IMR-90 (cell line): ENCODE data around the gene CAST. TPM values are rescaled to one million over a fixed set of nuclear protein-coding genes. Genes with fewer than 3 reads are reported as not detected.

ENCODE experiments used
- ATAC-seq: fragments of 200-7000 bp; cut with Tn5 transposase; 2 replicates; pipeline ENCODE4 v1.9.1; 2020; ENCODE audit warnings: low read depth, mild to moderate bottlenecking, moderate library complexity
- BruUV-seq: library from RNA; stranded (reverse); fragments of 400-500 nt; replicated peaks from 2 replicates; lab custom pipeline; 2021; lab: Mats Ljungman, UMichigan
- CTCF ChIA-PET: fragments of 300-600 bp; formaldehyde crosslinking; extraction: SDS; loops from one replicate; lab custom pipeline; 2021; ENCODE audit warnings: antibody characterized with exemption; lab: Yijun Ruan, JAX
- POLR2A ChIA-PET: fragments of 300-600 bp; sonication (Branson Sonifier 250); formaldehyde crosslinking; loops from one replicate; lab custom pipeline; 2022; ENCODE audit warnings: antibody characterized with exemption; ENCODE audit not compliant: unreplicated experiment; lab: Charles Lee
- DNase-seq: peaks from one replicate; pipeline ENCODE4 v3.0.0; 2013
- H2AFZ ChIP-seq: replicated peaks from 2 replicates; pipeline ENCODE3; 2013; ENCODE audit warnings: low read length, mild to moderate bottlenecking; ENCODE audit not compliant: poor library complexity
- H2AK5ac ChIP-seq: 2 replicates; pipeline ENCODE4 v1.6.1; 2013; ENCODE audit warnings: low read depth, low read length, inconsistent platforms
- H2AK9ac ChIP-seq: replicated peaks from 2 replicates; pipeline ENCODE3; 2013; ENCODE audit warnings: mild to moderate bottlenecking, low read depth, low read length, moderate library complexity; ENCODE audit not compliant: poor library complexity
- H2BK120ac ChIP-seq: 2 replicates; pipeline ENCODE4 v1.6.1; 2013; ENCODE audit warnings: low read depth, low read length, inconsistent platforms
- H2BK15ac ChIP-seq: 3 replicates; pipeline ENCODE4 v1.6.1; 2013; ENCODE audit warnings: low read depth, low read length, inconsistent platforms
- H2BK20ac ChIP-seq: 2 replicates; pipeline ENCODE4 v1.6.1; 2013; ENCODE audit warnings: low read depth, mild to moderate bottlenecking, inconsistent platforms, low read length, moderate library complexity
- H2BK5ac ChIP-seq: 2 replicates; pipeline ENCODE4 v1.6.1; 2013; ENCODE audit warnings: mild to moderate bottlenecking, low read depth, low read length, inconsistent platforms; ENCODE audit not compliant: poor library complexity, severe bottlenecking
- H3K14ac ChIP-seq: replicated peaks from 2 replicates; pipeline ENCODE4 v1.6.1; 2013; ENCODE audit warnings: low read depth, low read length, inconsistent platforms
- H3K18ac ChIP-seq: 2 replicates; pipeline ENCODE4 v1.6.1; 2013; ENCODE audit warnings: low read depth, low read length, control low read depth
- H3K23ac ChIP-seq: 2 replicates; pipeline ENCODE4 v1.6.1; 2013; ENCODE audit warnings: low read depth, low read length, inconsistent platforms
- H3K27ac ChIP-seq: 2 replicates; pipeline ENCODE4 v1.5.1; 2013; ENCODE audit warnings: mild to moderate bottlenecking, control low read depth, low read length; ENCODE audit not compliant: insufficient read depth
- H3K27me3 ChIP-seq: 2 replicates; pipeline ENCODE4 v1.6.1; 2013; ENCODE audit warnings: low read length; ENCODE audit not compliant: control insufficient read depth, insufficient read depth
- H3K36me3 ChIP-seq: 2 replicates; pipeline ENCODE4 v1.6.1; 2013; ENCODE audit warnings: low read length, mixed read lengths; ENCODE audit not compliant: control insufficient read depth, insufficient read depth
- H3K4ac ChIP-seq: 2 replicates; pipeline ENCODE4 v1.6.1; 2013; ENCODE audit warnings: low read depth, low read length, inconsistent platforms
- H3K4me1 ChIP-seq: 2 replicates; pipeline ENCODE4 v1.6.1; 2013; ENCODE audit warnings: low read length, mixed read lengths; ENCODE audit not compliant: control insufficient read depth, insufficient read depth
- H3K4me2 ChIP-seq: 2 replicates; pipeline ENCODE4 v1.6.1; 2013; ENCODE audit warnings: low read depth, mild to moderate bottlenecking, control low read depth, low read length, moderate library complexity
- H3K4me3 ChIP-seq: 2 replicates; pipeline ENCODE4 v1.5.1; 2013; ENCODE audit warnings: low read depth, mild to moderate bottlenecking, control low read depth, low read length, moderate library complexity; ENCODE audit not compliant: insufficient read depth
- H3K56ac ChIP-seq: 2 replicates; pipeline ENCODE4 v1.6.1; 2013; ENCODE audit warnings: low read length, inconsistent platforms; ENCODE audit not compliant: insufficient read depth; ENCODE audit errors: extremely low read depth
- H3K79me1 ChIP-seq, 2 experiments: 2 replicates each; pipeline ENCODE4 v1.6.1; 2013; ENCODE audit warnings: low read length in 2 of 2, inconsistent platforms in 1 of 2, low read depth in 1 of 2
- H3K9ac ChIP-seq: 2 replicates; pipeline ENCODE4 v1.6.1; 2013; ENCODE audit warnings: low read depth, low read length, control low read depth
- H3K9me1 ChIP-seq: 2 replicates; pipeline ENCODE4 v1.6.1; 2013; ENCODE audit warnings: low read length, inconsistent platforms; ENCODE audit not compliant: insufficient read depth
- H3K9me3 ChIP-seq: 2 replicates; pipeline ENCODE4 v1.6.1; 2013; ENCODE audit warnings: low read length; ENCODE audit not compliant: control insufficient read depth, insufficient read depth
- H4K20me1 ChIP-seq: 2 replicates; pipeline ENCODE4 v1.6.1; 2013; ENCODE audit warnings: low read length, inconsistent platforms; ENCODE audit not compliant: insufficient read depth
- H4K5ac ChIP-seq: 2 replicates; pipeline ENCODE4 v1.6.1; 2013; ENCODE audit warnings: mild to moderate bottlenecking, low read depth, low read length, control low read depth
- H4K8ac ChIP-seq, 2 experiments: 2 replicates each; pipeline ENCODE4 v1.6.1; 2013; ENCODE audit warnings: low read depth in 2 of 2, low read length in 2 of 2, control low read depth in 1 of 2, inconsistent platforms in 1 of 2
- H4K91ac ChIP-seq: 2 replicates; pipeline ENCODE4 v1.6.1; 2013; ENCODE audit warnings: low read depth, low read length, inconsistent platforms; ENCODE audit not compliant: insufficient read depth
- FOS ChIP-seq: fragments of 150-350 bp; IDR thresholded peaks from 2 replicates; pipeline ENCODE4 v1.6.1; 2016; ENCODE audit warnings: low read depth, low read length
- MAFK ChIP-seq: IDR thresholded peaks from 2 replicates; pipeline ENCODE4 v1.6.1; 2012; ENCODE audit warnings: low read depth, low read length, improper control_type of control experiment
- RCOR1 ChIP-seq: IDR thresholded peaks from 2 replicates; pipeline ENCODE4 v1.6.1; 2012; ENCODE audit warnings: mild to moderate bottlenecking, low read length, improper control_type of control experiment; ENCODE audit not compliant: insufficient replicate concordance
- WGBS, 2 experiments: methylation state at CpG; one replicate each; pipeline versions ENCODE4 v1.1.5 to v1.1.7; 2013; ENCODE audit warnings: missing lambda C conversion rate in 2 of 2; ENCODE audit not compliant: insufficient read length in 1 of 2; ENCODE audit errors: extremely low coverage in 2 of 2; 5-methylcytosine and 5-hydroxymethylcytosine counted together
- dilution Hi-C: fragments of 300-500 bp; cut with HindIII; formaldehyde crosslinking; loops from one replicate; pipeline ENCODE4 v1.14.3; 2018; ENCODE audit warnings: low sequenced_read_pairs; ENCODE audit not compliant: unreplicated experiment
- in situ Hi-C: fragments of 300-500 bp; cut with MboI; formaldehyde crosslinking; loops from 3 replicates; pipeline ENCODE4 v1.14.3; 2019; ENCODE audit warnings: low sequenced_read_pairs, inconsistent platforms, mixed read lengths
- intact Hi-C: fragments of 100-400 bp; cut with micrococcal nuclease; formaldehyde crosslinking; loops from 2 replicates; pipeline ENCODE4 v1.10.0; 2022
- polyA plus RNA-seq, 3 experiments: library from polyadenylated mRNA; depleted of rRNA; stranded (reverse); fragments of >200 nt; gene quantifications; 2 replicates each; pipeline ENCODE4 v1.2.3, GENCODE V29; 2012; ENCODE audit warnings: low replicate concordance in 1 of 3
- total RNA-seq: library from RNA; depleted of rRNA; stranded (reverse); fragments of >200 nt; gene quantifications from 2 replicates; pipeline ENCODE4 v1.2.3, GENCODE V29; 2012
- TF ChIP-seq, protein P1 (sequence below): conservative IDR thresholded peaks from 2 replicates; pipeline ENCODE4 v1.5.1; 2012; ENCODE audit warnings: mild to moderate bottlenecking, low read depth, low read length, improper control_type of control experiment

Gene CAST
- total and polyA plus RNA-seq, 2 of the 4 experiments (the other 2 are of a cell fraction): 91.3 to 128 TPM

DNA sequence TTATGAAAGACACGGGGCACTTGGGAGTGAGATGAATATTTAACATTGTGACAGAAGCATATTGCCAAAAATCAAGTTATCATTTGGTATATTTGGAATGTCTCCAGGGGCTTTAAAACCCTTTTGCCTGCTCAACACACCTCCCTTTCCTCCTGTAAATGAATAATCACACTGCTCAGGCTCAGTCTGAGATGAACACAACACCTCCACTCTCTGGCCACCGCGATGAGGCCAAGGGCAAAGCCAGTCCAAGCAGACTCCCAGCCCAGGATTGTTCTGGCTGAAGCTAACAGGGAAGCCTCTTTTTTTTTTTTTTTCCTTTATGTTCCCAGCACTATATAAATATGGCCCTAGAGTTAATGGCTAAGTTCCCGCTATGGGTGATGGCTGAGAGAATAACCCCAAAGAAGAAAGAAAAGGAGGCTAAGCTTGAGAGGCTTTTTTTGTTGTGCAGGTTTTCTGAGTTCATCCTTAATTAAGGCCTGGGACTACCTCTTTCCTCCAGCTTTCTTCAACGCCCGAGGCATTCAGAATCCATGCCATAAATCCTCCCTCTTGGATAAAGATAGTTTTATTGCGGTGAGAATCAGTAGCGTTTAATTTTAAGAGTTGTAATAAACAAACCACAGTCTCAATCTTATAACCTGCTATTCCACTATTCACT lies 156.1 kb downstream of the CAST start:
- in situ Hi-C loops: no loop called here
- no peak overlapping the region for H3K4me2 ChIP-seq
- no peak overlapping the region for H2BK20ac ChIP-seq
- no peak overlapping the region for H2BK120ac ChIP-seq
- no peak overlapping the region for H3K18ac ChIP-seq
- no TSS peak for BruUV-seq
- no peak overlapping the region for H3K9ac ChIP-seq
- H2BK15ac ChIP-seq: no peak overlapping the region
- dilution Hi-C loops: no loop called here
- no peak overlapping the region for H3K14ac ChIP-seq
- H3K9me1 ChIP-seq: peaks cover 6% of the 10 kb centered on the region; the same call in 1 of the 2 replicates
- no peak overlapping the region for H3K4me3 ChIP-seq
- no peaks in the 10 kb centered on the region for H3K36me3 ChIP-seq
- no peaks in the 10 kb centered on the region for H3K79me1 ChIP-seq
- ATAC-seq (no peak), DNase-seq (no peak)
- POLR2A ChIA-PET: no interaction called here
- no peak overlapping the region for H2AK9ac ChIP-seq
- H3K9me3 ChIP-seq: no peaks in the 10 kb centered on the region
- no peak overlapping the region for H2BK5ac ChIP-seq
- no peaks in the 10 kb centered on the region for H4K20me1 ChIP-seq
- no peak overlapping the region for H4K8ac ChIP-seq
- intact Hi-C loops: no loop called here
- H3K4me1 ChIP-seq: peaks cover 6% of the 10 kb centered on the region
- TF ChIP-seq, protein P1, sequence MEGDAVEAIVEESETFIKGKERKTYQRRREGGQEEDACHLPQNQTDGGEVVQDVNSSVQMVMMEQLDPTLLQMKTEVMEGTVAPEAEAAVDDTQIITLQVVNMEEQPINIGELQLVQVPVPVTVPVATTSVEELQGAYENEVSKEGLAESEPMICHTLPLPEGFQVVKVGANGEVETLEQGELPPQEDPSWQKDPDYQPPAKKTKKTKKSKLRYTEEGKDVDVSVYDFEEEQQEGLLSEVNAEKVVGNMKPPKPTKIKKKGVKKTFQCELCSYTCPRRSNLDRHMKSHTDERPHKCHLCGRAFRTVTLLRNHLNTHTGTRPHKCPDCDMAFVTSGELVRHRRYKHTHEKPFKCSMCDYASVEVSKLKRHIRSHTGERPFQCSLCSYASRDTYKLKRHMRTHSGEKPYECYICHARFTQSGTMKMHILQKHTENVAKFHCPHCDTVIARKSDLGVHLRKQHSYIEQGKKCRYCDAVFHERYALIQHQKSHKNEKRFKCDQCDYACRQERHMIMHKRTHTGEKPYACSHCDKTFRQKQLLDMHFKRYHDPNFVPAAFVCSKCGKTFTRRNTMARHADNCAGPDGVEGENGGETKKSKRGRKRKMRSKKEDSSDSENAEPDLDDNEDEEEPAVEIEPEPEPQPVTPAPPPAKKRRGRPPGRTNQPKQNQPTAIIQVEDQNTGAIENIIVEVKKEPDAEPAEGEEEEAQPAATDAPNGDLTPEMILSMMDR: no peak
- TF ChIP-seq MAFK (no peak), RCOR1 (no peak), FOS (no peak)
- no peak overlapping the region for H4K5ac ChIP-seq
- CTCF ChIA-PET: no interaction called here
- no peak overlapping the region for H3K27ac ChIP-seq
- no peak overlapping the region for H4K91ac ChIP-seq
- WGBS, 2 experiments: no CpG with 5 or more reads among the region's 8 CpGs
- H3K23ac ChIP-seq: no peak overlapping the region
- H2AK5ac ChIP-seq: no peak overlapping the region
- no peaks in the 10 kb centered on the region for H3K27me3 ChIP-seq
- no peak overlapping the region for H2AFZ ChIP-seq
- no peak overlapping the region for H3K4ac ChIP-seq
- H3K56ac ChIP-seq: no peak overlapping the region
